GM23248 (cell line): Measurements from ENCODE around the gene LRCH4.

Experiments used
- EZH2 ChIP-seq: fragments of 200-600 bp; sonication (generic); IDR thresholded peaks from 2 replicates; pipeline ENCODE4 v1.6.1; 2018; ENCODE audit warnings: antibody characterized with exemption, mild to moderate bottlenecking; ENCODE audit not compliant: insufficient read depth, poor library complexity, severe bottlenecking
- EZH2phosphoT487 ChIP-seq: fragments of 200-600 bp; sonication (generic); IDR thresholded peaks from 2 replicates; pipeline ENCODE4 v1.6.1; 2018; ENCODE audit warnings: antibody characterized with exemption, moderate library complexity, mild to moderate bottlenecking, low read depth; ENCODE audit not compliant: insufficient read depth

DNA sequence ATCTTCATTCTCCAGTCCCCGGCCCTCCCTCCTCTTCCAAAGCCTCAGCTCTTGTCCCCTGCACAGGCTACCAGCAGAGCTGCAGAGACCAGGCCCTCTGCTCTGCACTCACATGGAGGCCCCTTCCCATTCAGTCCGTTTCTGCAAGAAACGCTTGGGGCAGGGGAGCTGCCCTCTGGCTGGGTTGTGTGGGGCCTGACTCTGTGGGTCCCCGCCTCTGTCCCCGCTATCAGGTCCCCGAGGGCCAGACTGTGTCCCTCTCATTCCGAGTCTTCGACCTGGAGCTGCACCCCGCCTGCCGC lies 17.7 kb upstream of the LRCH4 start:
- TF ChIP-seq EZH2phosphoT487 (no peak), EZH2 (no peak)
